ENCODE measurements around the gene ZBTB24.

GRCh38 chr6:109453156-109453555, 29.9 kb downstream of the ZBTB24 start:
- no peak for TF ChIP-seq ZFX (IDR thresholded peaks at IDR 0.05; ENCODE audit: borderline replicate concordance)
- TF ChIP-seq CTCF (IDR thresholded peaks at IDR 0.05), result no peak

Measured in 22Rv1 (cell line).